NCI-H128 (cell line): Measurements from ENCODE around the gene HMOX1.
A peak's percentile ranks its signal among the peaks of the same experiment; 100 is the strongest.

Experiments
- DNase-seq: peaks from one replicate; lab custom pipeline; 2025; ENCODE audit not compliant: unreplicated experiment; lab: John Stamatoyannopoulos, UW

Gene HMOX1

GRCh38 chr22:35400501-35400790 is 19.6 kb downstream of the HMOX1 start:
- DNase-seq, result no peak

- no peak for DNase-seq
These were observed 21.0 kb downstream of the HMOX1 start for GRCh38 chr22:35401863-35402262.

- no peak for DNase-seq
These were observed 22.5 kb downstream of the HMOX1 start for GRCh38 chr22:35403356-35403755.

- DNase-seq, result no peak
These were observed 23.3 kb downstream of the HMOX1 start for GRCh38 chr22:35404176-35404575.

- DNase-seq, result no peak
These were observed 25.5 kb downstream of the HMOX1 start for GRCh38 chr22:35406443-35406842.

GRCh38 chr22:35407362-35407761 is 26.5 kb downstream of the HMOX1 start:
- no peak for DNase-seq

GRCh38 chr22:35409783-35410662 is 29.1 kb downstream of the HMOX1 start:
- no peak for DNase-seq

- DNase-seq, result no peak
These were observed 29.8 kb downstream of the HMOX1 start for GRCh38 chr22:35410663-35411034.

GRCh38 chr22:35411102-35411501 is 30.2 kb downstream of the HMOX1 start:
- DNase-seq, result no peak

GRCh38 chr22:35413624-35414023 is 32.7 kb downstream of the HMOX1 start:
- DNase-seq, result no peak

GRCh38 chr22:35417606-35418005 is 36.7 kb downstream of the HMOX1 start:
- DNase-seq, result no peak

GRCh38 chr22:35418088-35418487 is 37.2 kb downstream of the HMOX1 start:
- DNase-seq, result no peak

- DNase-seq, result no peak
These were observed 37.8 kb downstream of the HMOX1 start for GRCh38 chr22:35418731-35419130.

GRCh38 chr22:35419756-35420155 is 38.9 kb downstream of the HMOX1 start:
- DNase-seq, result no peak

GRCh38 chr22:35421121-35421520 is 40.2 kb downstream of the HMOX1 start:
- no peak for DNase-seq

- DNase-seq, result no peak
These were observed 41.2 kb downstream of the HMOX1 start for GRCh38 chr22:35422145-35422544.

- DNase-seq, result no peak
These were observed 42.0 kb downstream of the HMOX1 start for GRCh38 chr22:35422936-35423335.

- DNase-seq, result no peak
These were observed 43.2 kb downstream of the HMOX1 start for GRCh38 chr22:35424081-35424480.

GRCh38 chr22:35424761-35425160 is 43.9 kb downstream of the HMOX1 start:
- no peak for DNase-seq

GRCh38 chr22:35425546-35425945 is 44.6 kb downstream of the HMOX1 start:
- DNase-seq, result no peak

- DNase-seq, result peak; percentile 24
These were observed 45.3 kb downstream of the HMOX1 start for GRCh38 chr22:35425971-35426800.

- DNase-seq, result no peak
These were observed 45.9 kb downstream of the HMOX1 start for GRCh38 chr22:35426801-35427140.
